ENCODE measurements around the gene ERI3. TPM values are rescaled to one million over a fixed set of nuclear protein-coding genes. Genes with fewer than 3 reads are reported as not detected.
A peak's percentile ranks its signal among the peaks of the same experiment; 100 is the strongest.

The ERI3 gene
- total RNA-seq, 1 donor: 50.0 TPM

DNA sequence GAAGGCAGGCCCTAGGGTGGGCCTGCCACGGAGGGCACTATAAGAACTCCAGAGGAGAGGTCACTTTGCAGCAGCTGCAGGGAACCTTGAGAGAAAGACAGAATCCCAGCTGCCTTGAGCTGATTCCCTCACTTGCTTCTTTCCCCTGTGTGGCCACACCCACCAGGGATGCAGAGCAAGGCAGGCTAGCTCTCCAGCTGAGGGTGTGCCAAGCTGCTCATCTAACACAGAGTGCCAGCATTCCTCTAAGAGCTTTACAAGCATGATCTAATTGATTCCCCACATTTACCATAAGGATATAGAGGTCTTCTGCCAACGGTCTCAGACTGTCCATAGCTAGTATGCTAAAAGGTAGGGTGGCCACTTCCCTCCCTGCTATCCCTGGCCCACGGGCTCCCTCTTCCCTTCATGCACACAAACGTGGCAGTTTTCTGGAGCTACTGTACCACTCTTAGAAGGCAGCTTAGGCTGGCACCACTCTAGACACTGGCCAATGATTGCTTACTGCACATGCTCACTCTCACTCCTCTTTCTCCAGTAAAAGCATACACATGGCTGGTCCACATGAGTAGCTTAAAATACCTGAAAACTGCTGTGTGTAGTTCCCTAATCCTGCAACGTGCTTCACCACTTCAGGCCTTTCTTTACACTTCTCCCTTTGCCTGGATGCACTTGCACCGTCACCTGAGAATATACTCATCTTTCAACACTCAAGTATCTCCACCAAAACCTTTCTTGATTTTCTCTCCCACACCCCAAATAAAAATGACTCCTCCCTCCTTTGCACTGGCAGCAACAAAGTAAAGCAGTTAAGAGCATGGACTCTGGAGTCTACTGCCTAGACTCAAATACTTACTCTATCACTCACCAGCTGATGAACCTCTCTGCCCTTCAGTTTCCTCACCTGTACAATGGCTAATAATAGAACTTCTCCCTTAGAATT lies 84.1 kb downstream of the ERI3 start:
- peak; percentile 42 for DNase-seq (ENCODE audit: low read depth)
- H3K4me3 ChIP-seq (ENCODE audit: low read depth, low read length): no peak overlapping the region

DNA sequence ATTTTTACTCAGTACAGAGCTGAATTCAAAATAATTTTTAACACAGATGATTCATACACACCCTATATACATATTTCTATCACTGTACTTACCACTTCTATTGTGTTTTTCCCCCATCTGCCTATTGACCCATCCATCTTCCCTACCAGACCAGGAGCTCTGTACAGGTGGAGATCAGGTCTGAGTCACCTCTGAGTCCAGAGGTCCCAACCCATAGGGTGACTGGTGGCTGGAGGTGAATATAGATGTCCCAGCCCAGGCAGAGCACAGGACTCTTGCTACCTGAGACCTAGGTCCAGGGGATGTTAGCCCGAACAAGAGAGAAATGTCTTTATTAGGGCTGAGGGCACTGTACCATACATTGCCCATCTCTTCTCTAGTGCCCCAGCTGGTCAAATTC lies 87.0 kb downstream of the ERI3 start:
- TF ChIP-seq, protein P1, sequence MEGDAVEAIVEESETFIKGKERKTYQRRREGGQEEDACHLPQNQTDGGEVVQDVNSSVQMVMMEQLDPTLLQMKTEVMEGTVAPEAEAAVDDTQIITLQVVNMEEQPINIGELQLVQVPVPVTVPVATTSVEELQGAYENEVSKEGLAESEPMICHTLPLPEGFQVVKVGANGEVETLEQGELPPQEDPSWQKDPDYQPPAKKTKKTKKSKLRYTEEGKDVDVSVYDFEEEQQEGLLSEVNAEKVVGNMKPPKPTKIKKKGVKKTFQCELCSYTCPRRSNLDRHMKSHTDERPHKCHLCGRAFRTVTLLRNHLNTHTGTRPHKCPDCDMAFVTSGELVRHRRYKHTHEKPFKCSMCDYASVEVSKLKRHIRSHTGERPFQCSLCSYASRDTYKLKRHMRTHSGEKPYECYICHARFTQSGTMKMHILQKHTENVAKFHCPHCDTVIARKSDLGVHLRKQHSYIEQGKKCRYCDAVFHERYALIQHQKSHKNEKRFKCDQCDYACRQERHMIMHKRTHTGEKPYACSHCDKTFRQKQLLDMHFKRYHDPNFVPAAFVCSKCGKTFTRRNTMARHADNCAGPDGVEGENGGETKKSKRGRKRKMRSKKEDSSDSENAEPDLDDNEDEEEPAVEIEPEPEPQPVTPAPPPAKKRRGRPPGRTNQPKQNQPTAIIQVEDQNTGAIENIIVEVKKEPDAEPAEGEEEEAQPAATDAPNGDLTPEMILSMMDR (IDR thresholded peaks at IDR 0.05; ENCODE audit: insufficient read depth, low read length): no peak
- no peak overlapping the region for H3K4me3 ChIP-seq (ENCODE audit: low read depth, low read length)
- DNase-seq (ENCODE audit: low read depth): no peak

More for the DNA sequence above, 84.1 kb downstream of the ERI3 start:
- TF ChIP-seq, protein P1 (IDR thresholded peaks at IDR 0.05; ENCODE audit: insufficient read depth, low read length): no peak

DNA sequence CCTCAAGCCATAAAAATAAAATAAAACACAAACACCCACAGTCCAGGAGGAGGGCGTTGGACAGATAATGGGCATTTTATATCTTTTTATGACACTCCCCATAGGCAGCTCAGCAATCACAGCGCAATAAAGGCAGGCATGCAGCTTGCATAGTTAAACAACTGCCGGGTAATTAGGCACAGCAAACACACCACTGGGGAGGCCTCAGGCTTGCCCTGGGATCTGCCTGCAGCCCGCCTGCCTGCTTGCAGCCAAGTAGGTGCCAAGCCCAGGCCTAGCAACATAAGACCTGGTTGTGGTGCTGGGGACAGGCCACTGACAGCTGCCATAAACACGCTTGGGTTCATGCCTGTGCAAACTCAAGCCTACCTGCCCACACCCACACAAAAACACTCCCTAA lies 87.6 kb downstream of the ERI3 start:
- TF ChIP-seq, protein P1 (IDR thresholded peaks at IDR 0.05; ENCODE audit: insufficient read depth, low read length): no peak
- no peak for DNase-seq (ENCODE audit: low read depth)
- H3K4me3 ChIP-seq (ENCODE audit: low read depth, low read length): no peak overlapping the region

DNA sequence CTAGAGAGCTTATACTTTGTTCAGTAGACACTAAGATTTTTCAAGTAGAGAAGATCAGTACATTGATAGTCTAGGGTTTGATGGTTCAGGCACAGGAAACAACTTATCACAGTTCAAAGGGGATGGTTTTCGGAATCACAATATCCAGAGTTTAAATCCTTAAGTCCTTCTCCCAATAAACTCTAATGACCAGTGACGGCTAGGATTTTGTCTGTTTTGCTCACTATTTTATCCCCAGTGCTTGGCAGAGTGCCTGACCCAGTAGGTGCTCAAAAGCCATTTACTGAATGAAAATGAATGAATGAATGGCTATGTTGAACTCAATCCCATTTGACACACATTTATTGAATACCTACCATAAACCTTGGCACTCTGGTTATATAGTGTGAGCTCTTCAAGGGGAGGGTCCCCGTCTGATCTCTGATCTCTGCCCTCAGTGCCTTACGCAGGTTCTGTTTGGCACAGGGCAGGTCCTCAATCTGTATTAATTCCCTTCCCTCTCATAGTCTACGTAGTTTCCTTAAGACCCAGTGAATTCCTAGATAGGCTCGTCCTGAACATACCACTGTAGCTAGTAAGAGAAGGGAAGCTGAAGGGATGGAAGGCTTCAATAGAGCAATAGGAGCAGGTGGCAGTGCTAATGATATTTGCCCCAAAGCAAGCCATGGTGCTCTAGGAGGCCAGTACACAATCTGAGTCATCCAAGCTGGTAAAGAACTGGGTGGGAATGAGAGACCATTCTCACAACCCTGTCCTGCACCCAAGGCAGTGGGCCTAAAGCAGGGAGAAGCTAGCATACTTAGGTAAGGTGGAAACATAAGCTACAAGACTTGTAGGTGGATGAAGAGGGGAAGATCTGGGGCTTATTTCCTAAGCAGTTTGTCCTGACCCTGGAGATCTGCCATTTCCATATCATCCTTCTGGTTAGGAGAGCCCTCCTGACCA lies 88.4 kb downstream of the ERI3 start:
- no peak overlapping the region for H3K4me3 ChIP-seq (ENCODE audit: low read depth, low read length)
- no peak for DNase-seq (ENCODE audit: low read depth)
- TF ChIP-seq, protein P1 (IDR thresholded peaks at IDR 0.05; ENCODE audit: insufficient read depth, low read length): no peak

DNA sequence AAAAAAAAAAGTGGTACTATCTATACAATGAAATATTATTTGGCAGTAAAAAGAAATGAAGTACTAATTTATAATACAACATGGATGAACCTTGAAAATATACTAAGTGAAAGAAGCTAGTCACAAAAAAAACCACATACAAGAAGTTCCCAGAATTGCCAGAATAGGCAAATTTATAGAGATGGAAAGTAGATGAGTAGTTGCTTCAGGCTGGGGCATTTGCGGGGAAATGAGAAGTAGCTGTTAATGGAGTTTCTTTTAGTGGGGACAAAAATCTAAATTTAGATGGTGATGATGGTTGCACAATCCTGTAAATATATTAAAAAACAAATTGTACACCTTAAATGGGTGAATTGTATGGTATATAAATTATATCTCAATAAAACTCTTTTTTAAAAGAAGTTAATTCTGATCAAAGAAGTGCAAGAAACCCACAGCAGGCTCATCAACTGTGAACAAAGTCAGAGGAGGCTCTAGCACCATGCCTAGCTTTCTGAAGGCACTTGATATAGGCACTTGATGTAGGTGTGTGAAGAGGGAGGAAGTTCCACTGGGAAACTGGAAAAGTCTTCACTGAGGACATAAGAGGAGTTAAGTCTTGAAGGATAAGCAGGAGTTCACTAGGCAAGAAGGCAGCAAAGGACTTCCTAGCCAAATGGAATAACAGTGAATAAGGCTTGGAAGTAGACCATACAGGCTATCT lies 89.2 kb downstream of the ERI3 start:
- no peak for DNase-seq (ENCODE audit: low read depth)
- no peak overlapping the region for H3K4me3 ChIP-seq (ENCODE audit: low read depth, low read length)
- TF ChIP-seq, protein P1 (IDR thresholded peaks at IDR 0.05; ENCODE audit: insufficient read depth, low read length): no peak

DNA sequence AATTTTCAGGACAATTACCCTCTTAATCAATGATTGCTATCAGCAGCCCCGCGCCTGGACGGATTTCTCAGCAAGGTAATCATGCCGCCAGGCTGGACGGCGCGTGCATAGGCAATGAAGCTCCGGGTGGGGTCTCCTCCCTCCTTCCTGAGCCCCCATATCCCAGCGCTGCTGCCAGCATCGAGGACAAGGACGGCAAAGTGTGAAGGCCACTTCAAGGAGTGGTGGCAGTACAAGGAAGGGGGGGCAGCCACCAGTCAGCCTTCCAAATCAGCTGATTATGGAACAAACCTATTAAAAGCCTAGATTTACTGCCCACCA lies 90.6 kb downstream of the ERI3 start:
- no peak for DNase-seq (ENCODE audit: low read depth)
- TF ChIP-seq, protein P1 (IDR thresholded peaks at IDR 0.05; ENCODE audit: insufficient read depth, low read length): no peak
- H3K4me3 ChIP-seq (ENCODE audit: low read depth, low read length): no peak overlapping the region
